PC-3 (cell line): ENCODE results near the gene SIDT1.

Experiments used
- CTCF ChIP-seq: fragments of 300-600 bp; sonication (generic); conservative IDR thresholded peaks from 2 replicates; pipeline ENCODE4 v1.5.1; 2017; ENCODE audit warnings: antibody characterized with exemption, low read depth, mild to moderate bottlenecking, low read length
- EZH2phosphoT487 ChIP-seq: fragments of 300-600 bp; sonication (generic); IDR thresholded peaks from 2 replicates; pipeline ENCODE4 v1.6.1; 2018; ENCODE audit warnings: mild to moderate bottlenecking, antibody characterized with exemption, low read length, borderline replicate concordance

- TF ChIP-seq CTCF (no peak), EZH2phosphoT487 (no peak)
Measured at GRCh38 chr3:113536627-113537101, 4.3 kb downstream of the SIDT1 start.
